Lower leg skin (tissue), 4 donors: ENCODE results near the gene LGALS14. TPM values are rescaled to one million over a fixed set of nuclear protein-coding genes. Genes with fewer than 3 reads are reported as not detected.
"Not testable (repeated sequence)": the region's sequence is repeated elsewhere in the genome, so short reads cannot be mapped to it uniquely, and the experiment has no call there.

Experiments used
- DNase-seq, 2 donors: peaks; one replicate each; pipeline ENCODE4 v3.0.0-alpha.2; 2019; ENCODE audit warnings: low spot score in 2 of 2
- H3K4me3 ChIP-seq: fragments of 200-600 bp; sonication (generic); 2 replicates; pipeline ENCODE4 v1.5.1; 2017; ENCODE audit warnings: mild to moderate bottlenecking, low read depth; ENCODE audit not compliant: poor library complexity, severe bottlenecking
- POLR2A ChIP-seq, 2 donors: fragments of 450-650 bp; IDR thresholded peaks; one replicate each; pipeline ENCODE4 v1.6.1; 2016 to 2017; ENCODE audit warnings: antibody characterized with exemption in 2 of 2, mild to moderate bottlenecking in 1 of 2, moderate library complexity in 1 of 2
- WGBS, 2 donors: methylation state at CpG; one replicate each; pipeline ENCODE4 v1.1.5; 2018; 5-methylcytosine and 5-hydroxymethylcytosine counted together
- intact Hi-C: fragments of 100-400 bp; cut with DNase I; formaldehyde crosslinking; loops from one replicate; pipeline ENCODE4 v1.15.0; 2023; ENCODE audit warnings: low total_unique reads
- total RNA-seq, 4 donors: library from RNA; depleted of rRNA; stranded (reverse); fragments of >200 nt; gene quantifications; one replicate each; pipeline ENCODE4 v1.1.0, GENCODE V29; 2016
- TF ChIP-seq, protein P1 (sequence below), 3 donors: fragments of 450-650 bp; IDR thresholded peaks; one replicate each; pipeline ENCODE4 v1.5.1; 2016; ENCODE audit warnings: antibody characterized with exemption in 3 of 3, mild to moderate bottlenecking in 3 of 3, moderate library complexity in 2 of 3

LGALS14 gene
- total RNA-seq, 4 donors from 2014 or later = not detected

DNA sequence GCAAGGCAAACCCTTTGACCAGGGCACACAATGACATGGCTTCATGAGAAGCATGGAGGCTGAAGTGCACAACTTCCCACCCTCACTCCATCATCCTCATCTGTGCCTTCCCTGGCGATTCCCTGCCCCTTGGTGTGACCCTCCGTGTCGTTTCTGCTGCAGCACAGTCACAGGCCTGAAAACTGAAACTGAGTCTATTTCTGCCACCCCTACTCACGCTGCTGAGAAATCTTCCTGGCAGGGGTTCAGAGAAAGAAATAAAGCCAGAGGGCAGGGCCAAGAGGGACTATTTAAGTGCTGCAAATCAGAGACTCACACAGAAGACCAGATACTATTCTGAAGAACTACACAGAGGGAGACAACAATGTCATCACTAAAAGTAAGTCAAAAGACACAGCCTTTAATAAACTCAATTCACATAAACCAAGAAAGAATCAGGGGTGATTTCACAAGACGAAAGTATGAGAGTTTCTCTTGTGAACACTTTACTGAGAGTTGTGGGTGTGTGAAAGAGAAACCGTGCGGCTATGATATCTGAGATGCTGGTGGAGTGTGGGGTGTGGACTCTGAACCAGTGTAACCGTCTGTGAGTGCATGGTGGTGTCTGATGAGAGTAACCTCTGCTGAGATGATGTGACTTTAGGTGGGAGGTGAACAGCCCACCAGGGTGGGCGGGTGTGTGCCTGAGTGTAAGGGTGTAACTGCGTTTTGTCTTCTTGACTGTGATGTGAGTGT lies 25.1 kb upstream of the LGALS14 start:
- WGBS, 2 donors = 40 to 43% methylated on average over 10 of the region's 10 CpGs
- no peak overlapping the region for H3K4me3 ChIP-seq
- TF ChIP-seq POLR2A (IDR thresholded peaks at IDR 0.05) = no peak
- TF ChIP-seq, protein P1, sequence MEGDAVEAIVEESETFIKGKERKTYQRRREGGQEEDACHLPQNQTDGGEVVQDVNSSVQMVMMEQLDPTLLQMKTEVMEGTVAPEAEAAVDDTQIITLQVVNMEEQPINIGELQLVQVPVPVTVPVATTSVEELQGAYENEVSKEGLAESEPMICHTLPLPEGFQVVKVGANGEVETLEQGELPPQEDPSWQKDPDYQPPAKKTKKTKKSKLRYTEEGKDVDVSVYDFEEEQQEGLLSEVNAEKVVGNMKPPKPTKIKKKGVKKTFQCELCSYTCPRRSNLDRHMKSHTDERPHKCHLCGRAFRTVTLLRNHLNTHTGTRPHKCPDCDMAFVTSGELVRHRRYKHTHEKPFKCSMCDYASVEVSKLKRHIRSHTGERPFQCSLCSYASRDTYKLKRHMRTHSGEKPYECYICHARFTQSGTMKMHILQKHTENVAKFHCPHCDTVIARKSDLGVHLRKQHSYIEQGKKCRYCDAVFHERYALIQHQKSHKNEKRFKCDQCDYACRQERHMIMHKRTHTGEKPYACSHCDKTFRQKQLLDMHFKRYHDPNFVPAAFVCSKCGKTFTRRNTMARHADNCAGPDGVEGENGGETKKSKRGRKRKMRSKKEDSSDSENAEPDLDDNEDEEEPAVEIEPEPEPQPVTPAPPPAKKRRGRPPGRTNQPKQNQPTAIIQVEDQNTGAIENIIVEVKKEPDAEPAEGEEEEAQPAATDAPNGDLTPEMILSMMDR (IDR thresholded peaks at IDR 0.05) = no peak
- intact Hi-C loops = no loop called here
- no peak for DNase-seq

DNA sequence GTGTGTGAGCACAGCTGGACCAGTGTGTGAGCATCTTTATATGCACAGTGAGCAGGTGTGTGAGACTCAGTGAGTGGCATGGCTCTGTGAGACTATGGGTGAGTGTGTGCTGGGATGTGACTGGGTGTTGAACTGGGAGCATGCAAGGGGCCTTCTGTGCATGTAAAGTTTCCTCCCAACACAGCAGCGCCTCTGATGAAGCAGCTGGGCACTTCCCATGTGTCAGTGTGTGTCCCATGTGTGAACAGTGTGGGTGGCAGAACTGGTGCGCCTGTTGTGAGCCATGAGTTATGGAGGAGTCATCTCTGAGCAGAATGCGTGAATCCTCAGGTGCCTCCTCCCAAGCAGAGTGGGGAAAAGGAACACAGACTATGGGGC lies 24.5 kb upstream of the LGALS14 start:
- WGBS, 2 donors = 73 to 81% methylated on average over 3 of the region's 3 CpGs
- H3K4me3 ChIP-seq = no peak overlapping the region
- TF ChIP-seq, protein P1 (IDR thresholded peaks at IDR 0.05) = no peak
- TF ChIP-seq POLR2A (IDR thresholded peaks at IDR 0.05) = no peak
- intact Hi-C loops = no loop called here
- no peak for DNase-seq

DNA sequence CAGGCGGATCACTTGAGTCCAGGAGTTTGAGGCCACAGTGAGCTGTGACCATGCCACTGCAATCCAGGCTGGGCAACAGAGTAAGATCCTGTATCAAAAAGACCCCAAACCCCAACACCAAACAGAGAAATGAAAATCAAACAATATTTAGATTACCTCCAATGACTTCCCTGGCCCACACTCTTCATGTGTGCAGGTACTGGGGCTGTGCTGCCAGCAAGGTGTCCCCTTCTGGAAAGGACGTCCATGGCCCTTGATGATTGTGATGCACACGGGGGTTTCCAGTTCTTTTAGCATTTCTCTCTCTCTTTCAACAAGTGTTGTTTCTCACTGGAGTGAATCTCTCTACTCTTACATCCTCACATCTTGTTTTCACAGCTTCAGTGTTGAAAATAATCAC lies 23.7 kb upstream of the LGALS14 start:
- WGBS, 2 donors = 82 to 85% methylated on average over 3 of the region's 3 CpGs
- H3K4me3 ChIP-seq = no peak overlapping the region
- intact Hi-C loops = no loop called here
- TF ChIP-seq, protein P1 (IDR thresholded peaks at IDR 0.05) = no peak
- TF ChIP-seq POLR2A (IDR thresholded peaks at IDR 0.05) = no peak
- DNase-seq = no peak

DNA sequence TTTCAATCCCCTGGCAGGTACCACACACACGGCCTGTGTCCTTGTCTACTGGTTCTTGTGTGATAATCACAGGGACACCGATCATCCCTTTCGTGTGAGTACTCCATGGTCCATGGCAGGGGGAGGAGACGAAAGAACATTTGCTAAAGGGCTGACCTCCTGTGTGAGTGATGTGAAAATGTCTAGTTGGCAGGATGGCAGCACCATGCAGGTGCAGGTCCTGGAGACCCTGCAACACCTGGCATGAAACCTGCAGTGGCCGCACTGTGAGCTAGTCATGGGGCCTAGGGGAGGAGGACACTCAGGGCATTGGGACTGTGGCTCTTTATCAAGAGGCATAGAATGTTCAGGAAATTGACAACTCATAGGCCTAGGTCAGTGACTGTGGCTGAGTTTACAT lies 22.9 kb upstream of the LGALS14 start:
- TF ChIP-seq, protein P1 (IDR thresholded peaks at IDR 0.05) = no peak
- no peak for TF ChIP-seq POLR2A (IDR thresholded peaks at IDR 0.05)
- H3K4me3 ChIP-seq = no peak overlapping the region
- 85 to 94% methylated on average over 5 of the region's 5 CpGs for WGBS, 2 donors
- intact Hi-C loops = no loop called here
- no peak for DNase-seq

DNA sequence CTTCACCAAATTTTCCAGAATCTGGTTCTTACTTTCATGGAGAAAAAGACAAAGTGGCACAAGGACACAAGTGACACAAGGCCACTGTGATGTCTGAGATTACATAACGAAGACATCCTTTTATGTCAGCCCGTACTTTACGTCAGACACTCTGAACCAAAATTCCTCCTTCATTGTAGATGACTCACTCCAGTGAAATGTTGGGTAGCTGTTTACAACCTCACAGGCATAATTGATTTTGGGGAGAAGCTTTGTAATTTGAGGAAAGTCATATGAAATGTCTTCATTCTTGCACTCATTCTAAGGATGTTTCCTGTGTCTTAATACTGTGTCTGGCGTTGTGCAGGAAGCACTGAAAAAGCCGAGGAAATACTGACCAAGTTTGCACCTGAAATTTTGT lies 20.0 kb upstream of the LGALS14 start:
- 66% methylated on average over 5 of the region's 5 CpGs for WGBS, 2 donors
- no peak overlapping the region for H3K4me3 ChIP-seq
- intact Hi-C loops = no loop called here
- DNase-seq = no peak
- no peak for TF ChIP-seq POLR2A (IDR thresholded peaks at IDR 0.05)
- TF ChIP-seq, protein P1 (IDR thresholded peaks at IDR 0.05) = no peak

DNA sequence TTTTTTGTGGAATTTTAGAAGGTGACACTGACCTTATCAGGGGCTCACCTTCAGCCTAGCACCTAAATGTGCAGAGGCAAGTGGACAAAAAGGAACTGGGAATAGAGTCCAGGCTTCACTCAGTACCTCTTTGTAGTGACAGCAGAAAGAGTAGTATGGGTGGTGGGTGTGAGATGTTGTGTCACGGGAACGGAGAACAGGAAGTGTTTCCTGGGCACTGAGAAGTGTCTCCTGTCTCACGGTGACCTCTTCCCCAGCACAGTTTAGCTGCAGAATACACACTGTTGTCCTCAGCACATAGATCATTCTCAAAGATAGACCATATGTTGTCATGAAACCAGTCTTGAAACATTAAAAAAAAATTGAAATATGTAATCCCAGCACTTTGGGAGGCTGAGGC lies 17.5 kb upstream of the LGALS14 start:
- 63 to 72% methylated on average over 3 of the region's 3 CpGs for WGBS, 2 donors
- TF ChIP-seq, protein P1 (IDR thresholded peaks at IDR 0.05) = no peak
- TF ChIP-seq POLR2A (IDR thresholded peaks at IDR 0.05) = no peak
- H3K4me3 ChIP-seq = no peak overlapping the region
- DNase-seq = no peak
- intact Hi-C loops = no loop called here

DNA sequence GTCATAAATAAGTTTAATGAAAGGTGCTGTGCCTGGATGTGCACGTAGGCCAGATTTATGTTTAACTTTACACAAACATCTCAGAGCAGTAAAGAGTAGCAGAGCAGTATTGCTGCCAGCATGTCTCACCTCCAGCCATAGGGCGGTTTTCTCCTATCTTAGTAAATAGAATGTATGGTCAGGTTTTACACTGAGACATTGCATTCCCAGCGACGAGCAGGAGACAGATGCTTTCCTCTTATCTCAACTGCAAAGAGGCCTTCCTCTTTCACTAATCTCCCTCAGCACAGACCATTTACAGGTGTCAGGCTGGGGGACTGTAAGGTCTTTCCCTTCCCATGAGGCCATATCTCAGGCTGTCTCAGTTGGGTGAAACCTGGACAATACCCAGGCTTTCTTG lies 15.6 kb upstream of the LGALS14 start:
- DNase-seq, H3K4me3 ChIP-seq, intact Hi-C loops: not testable (repeated sequence)
- 82 to 86% methylated on average over 4 of the region's 4 CpGs for WGBS, 2 donors
